Psoas muscle (tissue), 8 donors: ENCODE measurements around the gene SLC44A3. TPM values are rescaled to one million over a fixed set of nuclear protein-coding genes. Genes with fewer than 3 reads are reported as not detected.

ENCODE experiments used
- ATAC-seq, 4 donors: fragments of 200-7000 bp; cut with Tn5 transposase; one replicate each; pipeline ENCODE4 v1.9.1; 2020; ENCODE audit warnings: moderate library complexity in 3 of 4, mild to moderate bottlenecking in 2 of 4
- DNase-seq, 2 donors: peaks; one replicate each; pipeline ENCODE4 v3.0.0-alpha.2; 2020
- H3K27ac ChIP-seq: fragments of 200-600 bp; one replicate; pipeline ENCODE4 v1.8.0; 2022
- H3K27me3 ChIP-seq, 3 donors: fragments of 200-600 bp in 1 of 3; one replicate each; pipeline versions ENCODE4 v1.6.1 to v1.8.0; 2013 to 2022; ENCODE audit warnings: low read length in 2 of 3, mild to moderate bottlenecking in 2 of 3, moderate library complexity in 1 of 3; ENCODE audit not compliant: insufficient read depth in 3 of 3
- H3K36me3 ChIP-seq, 2 donors: fragments of 200-600 bp in 1 of 2; one replicate each; pipeline versions ENCODE4 v1.6.1 to v1.8.0; 2013 to 2022; ENCODE audit warnings: low read depth in 1 of 2, mild to moderate bottlenecking in 1 of 2, moderate library complexity in 1 of 2; ENCODE audit not compliant: insufficient read depth in 1 of 2
- H3K4me1 ChIP-seq: fragments of 200-600 bp; one replicate; pipeline ENCODE4 v1.8.0; 2022
- H3K4me3 ChIP-seq: fragments of 200-600 bp; one replicate; pipeline ENCODE4 v1.8.0; 2022; ENCODE audit warnings: mild to moderate bottlenecking
- H3K9me3 ChIP-seq: fragments of 200-600 bp; one replicate; pipeline ENCODE4 v1.8.0; 2022
- CTCF ChIP-seq: fragments of 200-600 bp; IDR thresholded peaks from one replicate; pipeline ENCODE4 v1.8.0; 2022; ENCODE audit warnings: antibody characterized with exemption
- WGBS, 3 donors: extraction: QIAGEN DNeasy Blood & Tissue Kit; methylation state at CpG; one replicate each; pipeline versions ENCODE4 v1.1.6 to v1.1.7; 2013; 5-methylcytosine and 5-hydroxymethylcytosine counted together
- intact Hi-C, 2 donors: fragments of 100-400 bp; cut with DNase I; formaldehyde crosslinking; loops; one replicate each; pipeline versions ENCODE4 v1.11.0 to v1.14.2; 2022
- polyA plus RNA-seq, 3 donors: library from polyadenylated mRNA; stranded (reverse); fragments of 200-250 nt; gene quantifications; one replicate each; pipeline ENCODE4 v1.2.3, GENCODE V29; 2013
- total RNA-seq, 4 donors: library from RNA; stranded (reverse); fragmentation: NEBNext Ultra II Directional in 2 of 4; extraction: Animal tissue kit (Norgen Biotek cat#: 25700) in 2 of 4; gene quantifications; one replicate each; pipeline versions ENCODE4 v1.2.1 to v1.2.4, GENCODE V29; 2021 to 2023
- donor health status: healthy with polysubstance abuse.
- donor health status: DM: no; HTN: no; CAD: no; lungs with moderate emphysema.
- donor health status: Bipolar disorder and iron deficiency.
- donor health status: healthy.
- donor health status: DM: yes; HTN: yes; CAD: no.
- donor health status: DM: no; HTN: no; CAD: no.
- donor health status: DM: no; HTN: no; CAD: no.
- donor health status: DM: yes; HTN: yes; CAD: no.

The SLC44A3 gene
- total and polyA plus RNA-seq, 7 donors = 0.04 to 0.58 (median 0.32) TPM; not detected in 2

GRCh38 chr1:94856868-94857267 is 36.7 kb downstream of the SLC44A3 start:
- Histone ChIP-seq H3K4me3 (no peak overlapping the region), H3K27me3 (peaks cover 0 to 13% (median 0%) of the 10 kb centered on the region in 3 donors), H3K36me3 (no peaks in the 10 kb centered on the region), H3K27ac (no peak overlapping the region), H3K9me3 (no peaks in the 10 kb centered on the region), H3K4me1 (no peaks in the 10 kb centered on the region)
- ATAC-seq (no peak), DNase-seq (no peak)
- WGBS, 3 donors = 91 to 94% (median 94%) methylated on average over 3 of the region's 3 CpGs
- TF ChIP-seq CTCF = no peak
- intact Hi-C loops = no loop called here

- Histone ChIP-seq H3K27ac (no peak overlapping the region), H3K9me3 (no peaks in the 10 kb centered on the region), H3K36me3 (no peaks in the 10 kb centered on the region), H3K4me1 (no peaks in the 10 kb centered on the region), H3K4me3 (no peak overlapping the region), H3K27me3 (peaks cover 0 to 13% (median 0%) of the 10 kb centered on the region in 3 donors)
- ATAC-seq = no peak
- TF ChIP-seq CTCF = no peak
- intact Hi-C loops = no loop called here
- WGBS, 3 donors = 81 to 92% (median 87%) methylated on average over 2 of the region's 2 CpGs
- no peak for DNase-seq
These were observed 38.1 kb downstream of the SLC44A3 start for GRCh38 chr1:94858276-94858675.

GRCh38 chr1:94859174-94859573 is 39.0 kb downstream of the SLC44A3 start:
- DNase-seq (no peak), ATAC-seq (no peak)
- Histone ChIP-seq H3K4me1 (peaks cover 6% of the 10 kb centered on the region), H3K4me3 (no peak overlapping the region), H3K27me3 (peaks cover 0 to 13% (median 0%) of the 10 kb centered on the region in 3 donors), H3K9me3 (no peaks in the 10 kb centered on the region), H3K36me3 (no peaks in the 10 kb centered on the region), H3K27ac (no peak overlapping the region)
- intact Hi-C loops = no loop called here
- TF ChIP-seq CTCF = no peak
- 40 to 82% (median 50%) methylated on average over 2 of the region's 2 CpGs for WGBS, 3 donors

GRCh38 chr1:94862718-94863117 is 42.6 kb downstream of the SLC44A3 start:
- no peak for TF ChIP-seq CTCF
- WGBS, 3 donors = 97 to 98% (median 98%) methylated on average over 2 of the region's 2 CpGs
- no peak for ATAC-seq
- intact Hi-C loops = no loop called here
- no peaks in the 10 kb centered on the region for H3K36me3 ChIP-seq
- no peaks in the 10 kb centered on the region for H3K9me3 ChIP-seq
- H3K27ac ChIP-seq = peak overlapping the region; percentile 68
- no peak overlapping the region for H3K4me3 ChIP-seq
- peaks cover 0 to 13% (median 0%) of the 10 kb centered on the region in 3 donors for H3K27me3 ChIP-seq
- H3K4me1 ChIP-seq = peaks cover 19% of the 10 kb centered on the region
- no peak for DNase-seq

GRCh38 chr1:94863297-94863911 is 43.2 kb downstream of the SLC44A3 start:
- Histone ChIP-seq H3K4me1 (peaks cover 19% of the 10 kb centered on the region), H3K27me3 (peaks cover 0 to 13% (median 0%) of the 10 kb centered on the region in 3 donors), H3K4me3 (no peak overlapping the region), H3K9me3 (no peaks in the 10 kb centered on the region), H3K27ac (peak overlapping the region; percentile 68), H3K36me3 (no peaks in the 10 kb centered on the region)
- 17 to 23% (median 17%) methylated on average over 2 of the region's 2 CpGs for WGBS, 3 donors
- ATAC-seq (peak in 3 of 4 donors; percentile 26 to 61 (median 43)), DNase-seq (no peak)
- intact Hi-C loops = no loop called here
- no peak for TF ChIP-seq CTCF
